GM21381 (cell line): ENCODE results near the gene SUCLG2.

Experiments
- ATAC-seq: cut with Tn5 transposase; IDR thresholded peaks from one replicate; pipeline ENCODE4 v1.9.1; 2021; ENCODE audit warnings: mild to moderate bottlenecking, moderate library complexity; ENCODE audit not compliant: unreplicated experiment

SUCLG2 gene

GRCh38 chr3:67518236-67518635 lies 136.2 kb downstream of the SUCLG2 start:
- ATAC-seq: no peak

GRCh38 chr3:67517781-67518180 lies 136.6 kb downstream of the SUCLG2 start:
- no peak for ATAC-seq

- ATAC-seq: no peak
Observed at GRCh38 chr3:67516496-67516895, 137.9 kb downstream of the SUCLG2 start.

- no peak for ATAC-seq
Observed at GRCh38 chr3:67515778-67516177, 138.6 kb downstream of the SUCLG2 start.

GRCh38 chr3:67509471-67510075 lies 144.8 kb downstream of the SUCLG2 start:
- ATAC-seq: no peak

- ATAC-seq: no peak
Observed at GRCh38 chr3:67507584-67507983, 146.8 kb downstream of the SUCLG2 start.

GRCh38 chr3:67500709-67501108 lies 153.7 kb downstream of the SUCLG2 start:
- no peak for ATAC-seq

- no peak for ATAC-seq
Observed at GRCh38 chr3:67497746-67498145, 156.7 kb downstream of the SUCLG2 start.

GRCh38 chr3:67495751-67496150 lies 158.7 kb downstream of the SUCLG2 start:
- ATAC-seq: no peak

- no peak for ATAC-seq
Observed at GRCh38 chr3:67493808-67494207, 160.6 kb downstream of the SUCLG2 start.

- ATAC-seq: no peak
Observed at GRCh38 chr3:67490658-67491057, 163.8 kb downstream of the SUCLG2 start.

- ATAC-seq: no peak
Observed at GRCh38 chr3:67489816-67490215, 164.6 kb downstream of the SUCLG2 start.

GRCh38 chr3:67487564-67488114 lies 166.8 kb downstream of the SUCLG2 start:
- ATAC-seq: no peak

- no peak for ATAC-seq
Observed at GRCh38 chr3:67486883-67487282, 167.5 kb downstream of the SUCLG2 start.

- ATAC-seq: no peak
Observed at GRCh38 chr3:67484085-67484484, 170.3 kb downstream of the SUCLG2 start.

GRCh38 chr3:67481126-67481525 lies 173.3 kb downstream of the SUCLG2 start:
- no peak for ATAC-seq

GRCh38 chr3:67478423-67478822 lies 176.0 kb downstream of the SUCLG2 start:
- ATAC-seq: no peak

GRCh38 chr3:67474311-67474710 lies 180.1 kb downstream of the SUCLG2 start:
- ATAC-seq: no peak

GRCh38 chr3:67472674-67473201 lies 181.7 kb downstream of the SUCLG2 start:
- ATAC-seq: no peak

- ATAC-seq: no peak
Observed at GRCh38 chr3:67470207-67470606, 184.2 kb downstream of the SUCLG2 start.

GRCh38 chr3:67468511-67468910 lies 185.9 kb downstream of the SUCLG2 start:
- no peak for ATAC-seq

GRCh38 chr3:67463656-67464055 lies 190.8 kb downstream of the SUCLG2 start:
- no peak for ATAC-seq

- no peak for ATAC-seq
Observed at GRCh38 chr3:67462187-67462586, 192.2 kb downstream of the SUCLG2 start.
